Measurements from ENCODE around the gene CMTM3.

Gene CMTM3, protein sequence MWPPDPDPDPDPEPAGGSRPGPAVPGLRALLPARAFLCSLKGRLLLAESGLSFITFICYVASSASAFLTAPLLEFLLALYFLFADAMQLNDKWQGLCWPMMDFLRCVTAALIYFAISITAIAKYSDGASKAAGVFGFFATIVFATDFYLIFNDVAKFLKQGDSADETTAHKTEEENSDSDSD

GRCh38 chr16:66604376-66605176, at the start of gene CMTM3:
CMTM3 (plus strand) TSS chr16:66604704; CDS start chr16:66604806, 102 bp downstream.
- peak; percentile 86 for DNase-seq (ENCODE audit: low spot score)
- peak; percentile 89 for TF ChIP-seq CTCF (IDR thresholded peaks at IDR 0.05; ENCODE audit: extremely low read depth, insufficient read depth, missing control alignments)
- in situ Hi-C loops (cut with MboI; ENCODE audit: low pct_unique_long_range_greater_than_20kb, low sequenced_read_pairs, unreplicated experiment): no loop called here

DNA sequence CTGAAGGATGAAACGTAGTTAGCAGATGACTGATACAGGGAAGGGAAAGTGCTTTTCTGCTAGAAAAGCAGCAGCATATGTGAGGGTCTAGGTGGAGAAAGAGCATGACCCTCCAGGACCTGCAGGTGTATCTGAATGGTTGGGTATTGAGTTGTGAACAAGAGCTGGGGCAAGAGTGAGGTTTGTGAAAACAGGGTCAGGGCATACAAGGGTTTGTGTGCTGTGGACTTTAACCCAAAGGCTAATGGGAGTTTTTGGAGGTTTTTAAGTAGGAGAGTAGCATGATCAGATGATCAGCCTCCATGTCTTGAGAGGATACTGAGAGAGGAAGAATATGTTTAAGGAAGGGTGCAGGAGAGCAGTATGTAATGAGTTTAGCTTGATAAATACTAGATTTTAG, 44.4 kb upstream of the CMTM3 start:
- no peak for DNase-seq (ENCODE audit: low spot score)
- no peak for TF ChIP-seq CTCF (IDR thresholded peaks at IDR 0.05; ENCODE audit: extremely low read depth, insufficient read depth, missing control alignments)
- in situ Hi-C loops (cut with MboI; ENCODE audit: low pct_unique_long_range_greater_than_20kb, low sequenced_read_pairs, unreplicated experiment): no loop called here

GRCh38 chr16:66561381-66562080, 43.0 kb upstream of the CMTM3 start:
- DNase-seq (ENCODE audit: low spot score): no peak
- in situ Hi-C loops (cut with MboI; ENCODE audit: low pct_unique_long_range_greater_than_20kb, low sequenced_read_pairs, unreplicated experiment): no loop called here
- no peak for TF ChIP-seq CTCF (IDR thresholded peaks at IDR 0.05; ENCODE audit: extremely low read depth, insufficient read depth, missing control alignments)

DNA sequence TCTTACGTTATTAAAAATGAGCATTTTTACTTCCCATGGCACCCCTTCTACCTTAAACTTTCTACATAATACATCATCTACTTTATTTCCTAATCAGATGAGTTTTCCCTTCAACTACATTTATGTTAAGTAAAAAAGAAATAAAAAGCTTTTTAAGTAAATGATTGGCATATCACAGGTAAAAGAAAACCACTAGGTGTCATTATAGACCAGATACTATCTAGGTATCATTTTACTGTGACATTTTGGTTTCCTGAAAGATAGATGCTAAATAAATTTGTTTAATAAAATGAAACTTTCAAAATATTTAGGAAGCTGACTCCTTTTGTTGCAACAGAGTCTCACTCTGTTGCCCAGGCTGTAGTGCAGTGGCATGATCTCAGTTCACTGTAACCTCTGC, 42.1 kb upstream of the CMTM3 start:
- no peak for DNase-seq (ENCODE audit: low spot score)
- in situ Hi-C loops (cut with MboI; ENCODE audit: low pct_unique_long_range_greater_than_20kb, low sequenced_read_pairs, unreplicated experiment): no loop called here
- TF ChIP-seq CTCF (IDR thresholded peaks at IDR 0.05; ENCODE audit: extremely low read depth, insufficient read depth, missing control alignments): peak; percentile 32

DNA sequence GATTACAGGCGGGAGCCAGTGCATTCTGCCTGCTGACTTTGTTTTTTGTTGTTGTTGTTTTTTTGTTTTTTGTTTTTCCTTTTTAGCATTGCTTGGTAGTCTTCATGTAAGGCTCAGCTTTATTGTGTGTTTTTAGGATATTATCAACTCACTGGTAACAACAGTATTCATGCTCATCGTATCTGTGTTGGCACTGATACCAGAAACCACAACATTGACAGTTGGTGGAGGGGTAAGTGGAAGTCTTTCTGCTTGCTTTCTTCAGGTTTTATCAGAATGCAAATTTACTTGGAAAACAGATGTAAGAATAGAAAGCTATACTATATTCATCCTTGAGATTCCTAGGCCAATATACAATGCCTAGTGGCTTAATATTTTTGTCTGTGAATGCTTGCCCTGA, 41.5 kb upstream of the CMTM3 start:
- no peak for DNase-seq (ENCODE audit: low spot score)
- in situ Hi-C loops (cut with MboI; ENCODE audit: low pct_unique_long_range_greater_than_20kb, low sequenced_read_pairs, unreplicated experiment): no loop called here
- no peak for TF ChIP-seq CTCF (IDR thresholded peaks at IDR 0.05; ENCODE audit: extremely low read depth, insufficient read depth, missing control alignments)

DNA sequence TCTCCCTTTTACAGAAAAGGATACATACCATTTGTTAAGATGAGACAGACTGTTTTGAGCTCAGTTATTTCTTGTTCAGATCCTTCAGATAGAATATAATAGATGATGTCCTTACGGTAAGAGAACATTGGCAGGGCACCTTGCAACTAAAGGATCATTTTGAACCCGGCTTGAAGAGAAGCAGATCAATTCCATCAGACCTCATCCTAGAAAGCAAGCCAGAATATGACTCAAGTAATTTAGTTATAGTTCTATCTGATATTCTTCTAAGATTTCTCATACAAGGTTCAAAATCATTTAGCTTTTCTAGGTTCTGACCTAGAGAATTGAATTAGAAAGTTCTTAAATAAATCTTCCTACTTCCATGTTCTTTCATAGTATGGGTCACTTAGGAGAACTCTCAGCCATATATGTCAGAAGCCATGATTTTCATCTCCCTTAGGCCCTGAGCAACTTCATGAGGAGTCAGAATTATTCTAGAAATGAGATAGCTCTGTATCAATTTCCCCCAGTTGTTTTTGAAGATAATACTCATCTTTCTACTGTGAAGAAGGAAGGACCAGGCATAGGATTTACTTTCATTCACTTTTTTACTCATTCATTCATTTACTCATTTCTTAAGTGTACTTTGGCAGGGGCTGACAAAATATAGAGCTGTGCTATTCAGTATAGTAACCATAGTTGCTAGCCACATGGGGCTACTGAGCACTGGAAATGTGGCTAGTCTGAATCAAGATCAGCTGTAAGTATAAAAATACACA, 40.8 kb upstream of the CMTM3 start:
- DNase-seq (ENCODE audit: low spot score): no peak
- no peak for TF ChIP-seq CTCF (IDR thresholded peaks at IDR 0.05; ENCODE audit: extremely low read depth, insufficient read depth, missing control alignments)
- in situ Hi-C loops (cut with MboI; ENCODE audit: low pct_unique_long_range_greater_than_20kb, low sequenced_read_pairs, unreplicated experiment): no loop called here
